ENCODE data around the gene DSCAML1.

GRCh38 chr11:117834068-117834810, 37.2 kb upstream of the DSCAML1 start:
- TF ChIP-seq POLR2A (IDR thresholded peaks at IDR 0.05) (no peak), CTCF (IDR thresholded peaks at IDR 0.05) (no peak), EP300 (IDR thresholded peaks at IDR 0.05) (no peak)

All from tibial nerve (tissue), 4 donors.